DND-41 (cell line): ENCODE data around the gene TEX54.
"Not testable (repeated sequence)": the region's sequence is repeated elsewhere in the genome, so short reads cannot be mapped to it uniquely, and the experiment has no call there.

Source experiments
- CTCF ChIP-seq: IDR thresholded peaks from 2 replicates; pipeline ENCODE4 v1.5.1; 2012; ENCODE audit warnings: borderline replicate concordance, low read length, moderate library complexity, mild to moderate bottlenecking; ENCODE audit not compliant: poor library complexity, severe bottlenecking; ENCODE audit errors: extremely low read depth
- EZH2 ChIP-seq: IDR thresholded peaks from 3 replicates; pipeline ENCODE4 v1.6.1; 2012; ENCODE audit warnings: borderline replicate concordance, low read depth, mild to moderate bottlenecking, moderate library complexity, low read length, inconsistent platforms; ENCODE audit not compliant: severe bottlenecking

- not testable (repeated sequence) for TF ChIP-seq CTCF, EZH2
These were observed 10.2 kb upstream of the TEX54 start for GRCh38 chr11:62842891-62843290.
